Inferior parietal cortex (tissue), 1 donor: ENCODE measurements around the gene RASGRF1.

Experiments used
- DNase-seq: peaks from one replicate; pipeline ENCODE4 v3.0.0-alpha.2; 2016; ENCODE audit errors: extremely low spot score

Gene RASGRF1

GRCh38 chr15:78955355-78955754, 135.2 kb downstream of the RASGRF1 start:
- DNase-seq: no peak

GRCh38 chr15:78951841-78952238, 138.7 kb downstream of the RASGRF1 start:
- DNase-seq: no peak

- DNase-seq: no peak
These were observed 139.4 kb downstream of the RASGRF1 start for GRCh38 chr15:78950902-78951840.

- DNase-seq: no peak
These were observed 140.2 kb downstream of the RASGRF1 start for GRCh38 chr15:78950343-78950742.

GRCh38 chr15:78949461-78949860, 141.1 kb downstream of the RASGRF1 start:
- DNase-seq: no peak

- DNase-seq: no peak
These were observed 143.1 kb downstream of the RASGRF1 start for GRCh38 chr15:78947506-78947905.

- no peak for DNase-seq
These were observed 144.1 kb downstream of the RASGRF1 start for GRCh38 chr15:78946493-78946892.

- peak; percentile 55 for DNase-seq
These were observed 145.7 kb downstream of the RASGRF1 start, which contains the start of gene CTSH for GRCh38 chr15:78944669-78945407. CTSH (minus strand) TSS chr15:78945046; CDS start chr15:78944981, 65 bp downstream.

GRCh38 chr15:78944202-78944625, 146.4 kb downstream of the RASGRF1 start:
- DNase-seq: no peak

- DNase-seq: no peak
These were observed 146.9 kb downstream of the RASGRF1 start for GRCh38 chr15:78943692-78944091.

GRCh38 chr15:78942741-78943140, 147.8 kb downstream of the RASGRF1 start:
- DNase-seq: no peak

GRCh38 chr15:78938658-78939488, 151.7 kb downstream of the RASGRF1 start:
- DNase-seq: no peak

GRCh38 chr15:78937132-78937739, 153.3 kb downstream of the RASGRF1 start:
- DNase-seq: no peak

- DNase-seq: no peak
These were observed 155.9 kb downstream of the RASGRF1 start for GRCh38 chr15:78934655-78935023.

GRCh38 chr15:78933823-78934654, 156.5 kb downstream of the RASGRF1 start:
- DNase-seq: no peak

- no peak for DNase-seq
These were observed 157.3 kb downstream of the RASGRF1 start for GRCh38 chr15:78933187-78933822.

GRCh38 chr15:78932258-78932808, 158.2 kb downstream of the RASGRF1 start:
- no peak for DNase-seq

GRCh38 chr15:78931439-78932257, 158.9 kb downstream of the RASGRF1 start:
- no peak for DNase-seq
